ENCODE measurements around the gene GRK3. TPM values are rescaled to one million over a fixed set of nuclear protein-coding genes. Genes with fewer than 3 reads are reported as not detected.

GRK3 gene
- total and polyA plus RNA-seq, 7 donors = 1.2 to 9.6 (median 7.2) TPM

DNA sequence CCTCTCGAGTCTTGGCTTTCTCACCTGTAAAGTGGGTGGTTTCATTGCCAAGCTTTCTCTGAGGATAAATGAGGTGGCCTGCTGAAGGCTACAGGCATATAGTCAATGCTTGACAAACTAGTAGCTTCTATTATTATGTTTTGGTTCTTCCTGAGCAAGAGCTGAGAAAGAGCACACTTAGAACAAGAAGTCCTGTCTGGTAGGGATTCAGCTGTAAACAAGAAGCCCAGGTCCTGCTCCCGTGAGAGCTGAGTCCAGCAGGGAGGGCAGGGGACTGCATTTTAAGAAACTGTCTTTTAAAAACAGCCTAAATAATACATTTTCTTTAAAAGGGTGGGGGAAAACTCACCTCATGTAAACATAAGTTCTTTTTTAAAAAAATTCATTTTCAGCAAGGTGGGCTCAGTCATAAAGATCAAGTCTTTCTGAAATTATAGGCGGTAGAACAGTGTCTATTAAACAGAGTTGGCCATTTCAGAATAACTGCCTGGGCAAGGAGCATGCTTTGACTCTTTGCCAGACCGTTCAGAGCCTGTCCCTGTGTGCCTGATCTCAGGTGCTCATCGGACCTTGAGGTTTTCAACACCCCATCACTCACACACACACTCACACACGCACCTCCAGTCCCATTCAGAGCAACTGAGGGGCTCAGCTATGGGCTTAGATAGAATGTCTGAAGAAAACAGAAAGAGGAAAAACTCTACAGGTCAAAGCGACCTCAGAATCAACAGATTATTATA, 148.4 kb downstream of the GRK3 start:
- Histone ChIP-seq H3K27ac (no peak overlapping the region), H3K27me3 (no peaks in the 10 kb centered on the region), H3K9me3 (no peaks in the 10 kb centered on the region), H3K36me3 (peaks cover 0 to 17% (median 2%) of the 10 kb centered on the region in 4 donors), H3K4me1 (no peaks in the 10 kb centered on the region), H3K4me3 (no peak overlapping the region)
- no peak for TF ChIP-seq EP300 (IDR thresholded peaks at IDR 0.05)
- intact Hi-C loops (cut with DNase I) = no loop called here
- 90 to 92% methylated on average over 7 of the region's 7 CpGs for WGBS, 2 donors
- no peak for DNase-seq

DNA sequence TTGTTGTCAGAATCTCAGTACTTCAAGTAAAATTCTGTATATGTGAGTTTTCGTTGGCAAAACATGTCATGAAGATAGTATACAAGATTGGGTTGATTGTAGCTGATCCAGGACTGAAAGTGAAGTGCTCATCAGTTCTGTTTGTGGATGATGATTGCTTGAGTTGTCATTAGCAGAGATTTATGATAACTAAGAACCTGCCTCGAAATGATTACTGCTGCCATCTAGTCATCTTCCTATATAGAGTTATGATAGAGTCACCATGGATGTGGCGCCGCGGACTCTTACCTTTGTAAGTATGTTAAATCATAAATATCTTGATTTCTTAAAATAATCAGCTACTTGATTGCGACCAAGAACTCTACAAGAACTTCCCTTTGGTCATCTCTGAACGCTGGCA, 149.6 kb downstream of the GRK3 start:
- 90 to 92% methylated on average over 7 of the region's 7 CpGs for WGBS, 2 donors
- intact Hi-C loops (cut with DNase I) = no loop called here
- H3K9me3 ChIP-seq = no peaks in the 10 kb centered on the region
- H3K4me1 ChIP-seq = no peaks in the 10 kb centered on the region
- no peak overlapping the region for H3K27ac ChIP-seq
- no peak for TF ChIP-seq EP300 (IDR thresholded peaks at IDR 0.05)
- TF ChIP-seq POLR2AphosphoS5 (IDR thresholded peaks at IDR 0.05) = no peak
- TF ChIP-seq, protein P1, sequence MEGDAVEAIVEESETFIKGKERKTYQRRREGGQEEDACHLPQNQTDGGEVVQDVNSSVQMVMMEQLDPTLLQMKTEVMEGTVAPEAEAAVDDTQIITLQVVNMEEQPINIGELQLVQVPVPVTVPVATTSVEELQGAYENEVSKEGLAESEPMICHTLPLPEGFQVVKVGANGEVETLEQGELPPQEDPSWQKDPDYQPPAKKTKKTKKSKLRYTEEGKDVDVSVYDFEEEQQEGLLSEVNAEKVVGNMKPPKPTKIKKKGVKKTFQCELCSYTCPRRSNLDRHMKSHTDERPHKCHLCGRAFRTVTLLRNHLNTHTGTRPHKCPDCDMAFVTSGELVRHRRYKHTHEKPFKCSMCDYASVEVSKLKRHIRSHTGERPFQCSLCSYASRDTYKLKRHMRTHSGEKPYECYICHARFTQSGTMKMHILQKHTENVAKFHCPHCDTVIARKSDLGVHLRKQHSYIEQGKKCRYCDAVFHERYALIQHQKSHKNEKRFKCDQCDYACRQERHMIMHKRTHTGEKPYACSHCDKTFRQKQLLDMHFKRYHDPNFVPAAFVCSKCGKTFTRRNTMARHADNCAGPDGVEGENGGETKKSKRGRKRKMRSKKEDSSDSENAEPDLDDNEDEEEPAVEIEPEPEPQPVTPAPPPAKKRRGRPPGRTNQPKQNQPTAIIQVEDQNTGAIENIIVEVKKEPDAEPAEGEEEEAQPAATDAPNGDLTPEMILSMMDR (IDR thresholded peaks at IDR 0.05) = no peak
- no peak for TF ChIP-seq POLR2A (IDR thresholded peaks at IDR 0.05)
- H3K27me3 ChIP-seq = no peaks in the 10 kb centered on the region
- H3K36me3 ChIP-seq = peaks cover 0 to 17% (median 2%) of the 10 kb centered on the region in 4 donors
- no peak for DNase-seq
- H3K4me3 ChIP-seq = no peak overlapping the region

DNA sequence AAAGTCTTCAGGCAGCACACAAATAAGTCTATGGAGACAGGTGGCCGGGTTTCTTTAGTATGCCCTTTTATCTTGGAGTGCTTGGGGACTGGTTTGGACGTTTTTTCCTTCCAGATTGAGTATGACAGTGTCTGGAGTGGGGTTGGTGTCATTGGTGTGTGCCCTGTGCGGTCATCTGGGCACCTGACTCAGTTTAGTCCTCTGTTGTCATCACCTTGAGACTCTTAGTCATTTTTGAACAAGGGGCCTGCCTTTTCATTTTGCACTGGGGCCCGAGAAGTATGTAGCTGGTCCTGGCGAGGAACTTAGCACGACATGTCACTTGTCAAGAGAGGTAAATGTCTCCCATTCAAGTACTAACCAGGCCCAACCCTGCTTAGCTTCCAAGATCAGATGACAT, 150.3 kb downstream of the GRK3 start:
- intact Hi-C loops (cut with DNase I) = no loop called here
- TF ChIP-seq POLR2A (IDR thresholded peaks at IDR 0.05) (no peak), POLR2AphosphoS5 (IDR thresholded peaks at IDR 0.05) (no peak), EP300 (IDR thresholded peaks at IDR 0.05) (no peak)
- TF ChIP-seq, protein P1 (IDR thresholded peaks at IDR 0.05) = no peak
- no peak overlapping the region for H3K4me3 ChIP-seq
- 65 to 82% methylated on average over 6 of the region's 6 CpGs for WGBS, 2 donors
- no peak for DNase-seq
- H3K27me3 ChIP-seq = no peaks in the 10 kb centered on the region
- H3K9me3 ChIP-seq = no peaks in the 10 kb centered on the region
- H3K4me1 ChIP-seq = no peaks in the 10 kb centered on the region
- peaks cover 0 to 15% (median 2%) of the 10 kb centered on the region in 4 donors for H3K36me3 ChIP-seq
- H3K27ac ChIP-seq = peak overlapping the region in 1 of 4 donors; percentile 12

DNA sequence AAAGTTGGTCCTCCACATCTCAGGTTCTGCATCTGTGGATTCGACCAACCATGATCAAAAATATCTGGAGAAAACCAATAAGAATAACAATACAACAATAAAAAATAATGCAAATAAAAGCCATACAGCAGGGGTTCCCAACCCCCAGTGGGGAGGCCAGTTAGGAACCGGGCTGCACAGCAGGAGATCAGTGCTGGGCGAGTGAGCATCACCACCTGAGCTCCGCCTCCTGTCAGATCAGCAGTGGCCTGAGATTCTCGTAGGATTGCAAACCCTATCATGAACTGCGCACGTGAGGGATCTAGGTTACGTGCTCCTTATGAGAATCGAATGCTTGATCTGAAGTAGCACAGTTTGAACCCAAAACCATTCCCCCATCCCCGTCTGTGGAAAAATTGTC, 152.2 kb downstream of the GRK3 start:
- H3K4me3 ChIP-seq = no peak overlapping the region
- no peaks in the 10 kb centered on the region for H3K4me1 ChIP-seq
- no peaks in the 10 kb centered on the region for H3K27me3 ChIP-seq
- TF ChIP-seq POLR2AphosphoS5 (IDR thresholded peaks at IDR 0.05) = no peak
- TF ChIP-seq, protein P1 (IDR thresholded peaks at IDR 0.05) = no peak
- TF ChIP-seq POLR2A (IDR thresholded peaks at IDR 0.05) = no peak
- TF ChIP-seq EP300 (IDR thresholded peaks at IDR 0.05) = no peak
- no peaks in the 10 kb centered on the region for H3K9me3 ChIP-seq
- no peak overlapping the region for H3K27ac ChIP-seq
- peaks cover 0 to 9% (median 0%) of the 10 kb centered on the region in 4 donors for H3K36me3 ChIP-seq
- WGBS, 2 donors = 93 to 94% methylated on average over 10 of the region's 10 CpGs
- intact Hi-C loops (cut with DNase I) = no loop called here
- no peak for DNase-seq

DNA sequence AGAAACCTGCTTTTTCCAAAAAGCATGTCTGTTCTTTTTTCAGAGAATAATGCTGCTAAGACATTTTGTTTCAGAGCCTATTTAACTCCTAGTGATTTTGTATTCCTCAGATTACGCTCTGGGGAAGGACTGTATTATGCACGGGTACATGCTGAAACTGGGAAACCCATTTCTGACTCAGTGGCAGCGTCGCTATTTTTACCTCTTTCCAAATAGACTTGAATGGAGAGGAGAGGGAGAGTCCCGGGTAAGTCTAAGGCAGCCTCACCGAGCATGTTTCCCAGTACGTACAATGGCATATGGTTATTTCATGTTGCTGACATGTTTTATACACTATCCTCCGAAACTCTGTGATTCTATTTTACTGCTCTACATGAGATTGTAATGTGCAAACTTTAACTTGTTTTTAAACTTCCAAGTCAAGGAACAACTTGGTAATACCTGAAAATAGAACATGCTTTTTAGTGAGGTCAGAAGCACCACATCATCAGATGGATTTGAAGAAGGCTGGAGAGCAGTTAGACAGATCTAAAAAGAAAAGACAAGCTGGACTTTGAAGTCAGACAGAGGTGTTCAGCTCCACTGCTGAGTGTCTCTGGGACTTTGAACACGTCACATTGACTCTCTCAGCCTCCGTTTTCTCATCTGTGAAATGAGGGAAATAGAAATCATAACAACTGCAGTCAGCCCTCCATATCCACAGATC, 153.8 kb downstream of the GRK3 start:
- peaks cover 0 to 16% (median 0%) of the 10 kb centered on the region in 4 donors for H3K36me3 ChIP-seq
- H3K4me3 ChIP-seq = no peak overlapping the region
- DNase-seq = no peak
- intact Hi-C loops (cut with DNase I) = no loop called here
- H3K9me3 ChIP-seq = no peaks in the 10 kb centered on the region
- H3K27ac ChIP-seq = no peak overlapping the region
- 85 to 89% methylated on average over 10 of the region's 10 CpGs for WGBS, 2 donors
- H3K4me1 ChIP-seq = no peaks in the 10 kb centered on the region
- TF ChIP-seq EP300 (IDR thresholded peaks at IDR 0.05) (no peak), POLR2AphosphoS5 (IDR thresholded peaks at IDR 0.05) (no peak), POLR2A (IDR thresholded peaks at IDR 0.05) (no peak)
- TF ChIP-seq, protein P1 (IDR thresholded peaks at IDR 0.05) = no peak
- no peaks in the 10 kb centered on the region for H3K27me3 ChIP-seq
